Right forelimb (tissue), 1 donor: ENCODE data around the gene MAP3K3.
"Not testable (repeated sequence)": the region's sequence is repeated elsewhere in the genome, so short reads cannot be mapped to it uniquely, and the experiment has no call there.

Source experiments
- DNase-seq: peaks from one replicate; pipeline ENCODE4 v3.0.0-alpha.2; 2018

Gene MAP3K3

GRCh38 chr17:63706336-63707082, 84.3 kb downstream of the MAP3K3 start:
- no peak for DNase-seq

- no peak for DNase-seq
Observed at GRCh38 chr17:63707151-63707550, 84.9 kb downstream of the MAP3K3 start.

- no peak for DNase-seq
Observed at GRCh38 chr17:63709110-63709509, 86.9 kb downstream of the MAP3K3 start.

GRCh38 chr17:63714550-63715277, 92.5 kb downstream of the MAP3K3 start:
- no peak for DNase-seq

GRCh38 chr17:63716426-63716825, 94.2 kb downstream of the MAP3K3 start:
- no peak for DNase-seq

GRCh38 chr17:63718988-63719387, 96.8 kb downstream of the MAP3K3 start:
- DNase-seq, result no peak

GRCh38 chr17:63720194-63720593, 98.0 kb downstream of the MAP3K3 start:
- not testable (repeated sequence) for DNase-seq

- no peak for DNase-seq
Observed at GRCh38 chr17:63722403-63722802, 100.2 kb downstream of the MAP3K3 start.

GRCh38 chr17:63735691-63736090, 113.5 kb downstream of the MAP3K3 start:
- no peak for DNase-seq

- no peak for DNase-seq
Observed at GRCh38 chr17:63740464-63741142, 118.4 kb downstream of the MAP3K3 start.

- DNase-seq, result no peak
Observed at GRCh38 chr17:63741143-63741407, 118.9 kb downstream of the MAP3K3 start.

GRCh38 chr17:63741408-63742173, 119.4 kb downstream of the MAP3K3 start, which contains the start of gene STRADA:
Gene STRADA (minus strand): TSS chr17:63741799. CDS start chr17:63728369, 13,430 bp downstream.
- DNase-seq, result peak; percentile 98
